Spleen (tissue), 11 donors: Measurements from ENCODE around the gene PDGFC. TPM values are rescaled to one million over a fixed set of nuclear protein-coding genes. Genes with fewer than 3 reads are reported as not detected.

Experiments
- DNase-seq: peaks from one replicate; pipeline ENCODE4 v3.0.0-alpha.2; 2020
- H3K27ac ChIP-seq, 8 donors: fragments of 200-600 bp; sonication (generic) in 7 of 8; 1 replicate in 4 of 8; 2 replicates in 4 of 8; pipeline versions ENCODE4 v1.5.0 to v1.8.0; 2016 to 2021; ENCODE audit warnings: inconsistent platforms in 4 of 8, mild to moderate bottlenecking in 4 of 8, moderate library complexity in 1 of 8
- H3K27me3 ChIP-seq, 7 donors: fragments of 200-600 bp; sonication (generic) in 6 of 7; replicated peaks in 1 of 7; 1 replicate in 4 of 7; 2 replicates in 3 of 7; pipeline versions ENCODE4 v1.5.0 to v1.8.0; 2016 to 2021; ENCODE audit warnings: inconsistent platforms in 3 of 7, mild to moderate bottlenecking in 1 of 7
- H3K36me3 ChIP-seq, 6 donors: fragments of 200-600 bp; sonication (generic) in 5 of 6; 1 replicate in 4 of 6; 2 replicates in 2 of 6; pipeline versions ENCODE4 v1.5.0 to v1.8.0; 2016 to 2021; ENCODE audit warnings: inconsistent platforms in 2 of 6
- H3K4me1 ChIP-seq, 6 donors: fragments of 200-600 bp; sonication (generic) in 5 of 6; 1 replicate in 3 of 6; 2 replicates in 3 of 6; pipeline versions ENCODE4 v1.5.0 to v1.8.0; 2016 to 2021; ENCODE audit warnings: inconsistent platforms in 3 of 6
- H3K4me3 ChIP-seq, 8 donors: fragments of 200-600 bp; sonication (generic) in 7 of 8; 1 replicate in 4 of 8; 2 replicates in 4 of 8; pipeline versions ENCODE4 v1.5.0 to v1.8.0; 2016 to 2021; ENCODE audit warnings: inconsistent platforms in 4 of 8, mild to moderate bottlenecking in 4 of 8, moderate library complexity in 2 of 8
- H3K9me3 ChIP-seq, 8 donors: fragments of 200-600 bp; sonication (generic) in 7 of 8; 1 replicate in 4 of 8; 2 replicates in 4 of 8; pipeline versions ENCODE4 v1.5.0 to v1.8.0; 2016 to 2021; ENCODE audit warnings: inconsistent platforms in 4 of 8
- POLR2A ChIP-seq, 3 donors: fragments of 450-650 bp; IDR thresholded peaks; one replicate each; pipeline ENCODE4 v1.5.1; 2017; ENCODE audit warnings: antibody characterized with exemption in 3 of 3, mild to moderate bottlenecking in 1 of 3
- POLR2AphosphoS5 ChIP-seq, 3 donors: sonication (generic); formaldehyde crosslinking; IDR thresholded peaks; one replicate each; pipeline ENCODE4 v1.5.1; 2017; ENCODE audit warnings: antibody characterized with exemption in 3 of 3
- WGBS, 5 donors: extraction: QIAGEN DNeasy Blood & Tissue Kit in 3 of 5; methylation state at CpG; one replicate each; pipeline versions ENCODE4 v1.1.5 to v1.1.7; 2013 to 2018; 5-methylcytosine and 5-hydroxymethylcytosine counted together
- intact Hi-C: fragments of 100-400 bp; cut with DNase I; formaldehyde crosslinking; loops from one replicate; pipeline ENCODE4 v1.15.0; 2023; ENCODE audit warnings: low total_unique reads
- polyA plus RNA-seq, 3 donors: library from polyadenylated mRNA; stranded (reverse); fragments of 200-250 nt; gene quantifications; one replicate each; pipeline ENCODE4 v1.2.1, GENCODE V29; 2013
- total RNA-seq, 7 donors: library from RNA; depleted of rRNA in 3 of 7; stranded (reverse); fragments of >200 nt in 3 of 7; fragmentation: NEBNext Ultra II Directional in 4 of 7; extraction: Animal tissue kit (Norgen Biotek cat#: 25700) in 4 of 7; gene quantifications; one replicate each; pipeline versions ENCODE4 v1.1.0 to v1.2.1, GENCODE V29; 2016 to 2021
- TF ChIP-seq, protein P1 (sequence below), 11 experiments: fragments of 200-600 bp in 7 of 11; fragments of 450-650 bp in 4 of 11; sonication (generic) in 4 of 11; IDR thresholded peaks in 8 of 11; conservative IDR thresholded peaks in 3 of 11; 1 replicate in 7 of 11; 2 replicates in 4 of 11; pipeline versions ENCODE4 v1.4.0 to v1.8.0; 2016 to 2021; ENCODE audit warnings: antibody characterized with exemption in 11 of 11, inconsistent platforms in 4 of 11, mild to moderate bottlenecking in 1 of 11
- donor health status: healthy with polysubstance abuse.
- donor health status: DM: no; HTN: no; CAD: no; lungs with moderate emphysema.
- donor health status: DM: no; HTN: no; CAD: no.
- donor health status: Bipolar disorder and iron deficiency.
- donor health status: healthy.
- donor health status: DM: no; HTN: no; CAD: no.
- donor health status: DM: yes; HTN: yes; CAD: no.

The PDGFC gene
- total and polyA plus RNA-seq, 10 donors = 1.6 to 24.7 (median 14.8) TPM

DNA sequence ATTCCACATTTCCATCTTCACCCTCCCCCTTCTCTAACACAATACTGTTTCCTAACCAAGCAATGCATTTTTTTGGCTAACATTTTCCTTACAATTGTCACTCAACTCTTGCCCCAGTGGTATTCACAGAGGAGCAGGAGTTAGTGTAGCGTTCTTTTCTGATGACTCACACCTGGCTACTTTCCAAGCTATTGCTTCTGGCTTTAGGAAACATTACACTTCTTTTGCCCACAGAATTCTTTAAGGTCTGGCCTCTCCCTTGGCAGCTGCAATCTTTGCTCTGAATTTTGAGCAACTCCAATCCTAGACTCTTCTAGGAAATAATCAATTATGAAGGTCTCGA lies 27.5 kb upstream of the PDGFC start:
- Histone ChIP-seq H3K27ac (no peak overlapping the region), H3K4me1 (peaks cover 0 to 5% (median 0%) of the 10 kb centered on the region in 6 donors), H3K4me3 (no peak overlapping the region), H3K27me3 (no peaks in the 10 kb centered on the region), H3K36me3 (no peaks in the 10 kb centered on the region), H3K9me3 (peaks cover 0 to 30% (median 22%) of the 10 kb centered on the region in 8 donors)
- DNase-seq = no peak
- 13 to 29% (median 15%) methylated on average over 2 of the region's 2 CpGs for WGBS, 5 donors
- intact Hi-C loops = no loop called here
- TF ChIP-seq, protein P1, sequence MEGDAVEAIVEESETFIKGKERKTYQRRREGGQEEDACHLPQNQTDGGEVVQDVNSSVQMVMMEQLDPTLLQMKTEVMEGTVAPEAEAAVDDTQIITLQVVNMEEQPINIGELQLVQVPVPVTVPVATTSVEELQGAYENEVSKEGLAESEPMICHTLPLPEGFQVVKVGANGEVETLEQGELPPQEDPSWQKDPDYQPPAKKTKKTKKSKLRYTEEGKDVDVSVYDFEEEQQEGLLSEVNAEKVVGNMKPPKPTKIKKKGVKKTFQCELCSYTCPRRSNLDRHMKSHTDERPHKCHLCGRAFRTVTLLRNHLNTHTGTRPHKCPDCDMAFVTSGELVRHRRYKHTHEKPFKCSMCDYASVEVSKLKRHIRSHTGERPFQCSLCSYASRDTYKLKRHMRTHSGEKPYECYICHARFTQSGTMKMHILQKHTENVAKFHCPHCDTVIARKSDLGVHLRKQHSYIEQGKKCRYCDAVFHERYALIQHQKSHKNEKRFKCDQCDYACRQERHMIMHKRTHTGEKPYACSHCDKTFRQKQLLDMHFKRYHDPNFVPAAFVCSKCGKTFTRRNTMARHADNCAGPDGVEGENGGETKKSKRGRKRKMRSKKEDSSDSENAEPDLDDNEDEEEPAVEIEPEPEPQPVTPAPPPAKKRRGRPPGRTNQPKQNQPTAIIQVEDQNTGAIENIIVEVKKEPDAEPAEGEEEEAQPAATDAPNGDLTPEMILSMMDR (IDR thresholded peaks at IDR 0.05 in 8 of 11, conservative IDR thresholded peaks at IDR 0.05 in 3 of 11) = no peak
- TF ChIP-seq POLR2A (IDR thresholded peaks at IDR 0.05) (no peak), POLR2AphosphoS5 (IDR thresholded peaks at IDR 0.05) (no peak)

DNA sequence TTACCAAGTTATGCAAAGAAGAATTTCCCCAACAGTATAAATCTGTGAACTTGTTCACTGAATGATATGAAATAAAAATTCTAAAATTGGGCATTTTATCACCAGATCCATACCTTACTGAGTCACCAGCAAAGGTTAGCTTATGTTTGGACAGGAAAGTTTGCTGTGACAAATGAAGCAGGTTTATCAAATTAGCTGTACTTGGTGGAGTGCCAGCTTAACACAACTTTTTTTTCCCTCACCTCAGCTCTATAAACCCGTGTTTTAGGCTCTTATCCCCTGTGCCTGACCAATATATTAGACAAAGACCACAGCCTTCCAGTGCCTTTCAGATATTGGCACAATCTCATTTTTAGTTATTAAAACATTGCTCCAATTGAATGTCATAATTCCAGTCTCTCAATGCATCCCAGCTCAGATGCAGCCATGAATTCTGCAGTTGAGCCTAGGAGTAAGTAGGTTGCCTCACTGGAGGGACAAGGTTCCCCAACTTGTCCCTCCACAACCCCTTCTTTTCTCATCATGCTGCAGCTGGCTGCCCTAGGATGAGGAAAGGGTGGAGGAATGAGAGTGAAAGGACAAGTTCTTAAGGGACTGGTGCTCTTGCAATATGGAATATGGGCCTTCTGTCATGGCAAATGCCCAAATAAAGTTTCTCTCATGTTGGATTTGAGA lies 27.0 kb upstream of the PDGFC start:
- intact Hi-C loops = no loop called here
- Histone ChIP-seq H3K27me3 (no peaks in the 10 kb centered on the region), H3K4me1 (peaks cover 0 to 4% (median 0%) of the 10 kb centered on the region in 6 donors), H3K27ac (no peak overlapping the region), H3K36me3 (no peaks in the 10 kb centered on the region), H3K4me3 (no peak overlapping the region), H3K9me3 (peaks cover 0 to 30% (median 22%) of the 10 kb centered on the region in 8 donors)
- TF ChIP-seq, protein P1 (IDR thresholded peaks at IDR 0.05 in 8 of 11, conservative IDR thresholded peaks at IDR 0.05 in 3 of 11) = no peak
- TF ChIP-seq POLR2AphosphoS5 (IDR thresholded peaks at IDR 0.05) (no peak), POLR2A (IDR thresholded peaks at IDR 0.05) (no peak)
- no peak for DNase-seq
- WGBS, 5 donors = 53 to 77% (median 63%) methylated on average over 1 of the region's 1 CpG

GRCh38 chr4:156992943-156993342 lies 21.3 kb upstream of the PDGFC start:
- Histone ChIP-seq H3K36me3 (no peaks in the 10 kb centered on the region), H3K4me3 (no peak overlapping the region), H3K27me3 (no peaks in the 10 kb centered on the region), H3K9me3 (peaks cover 0 to 42% (median 32%) of the 10 kb centered on the region in 8 donors), H3K27ac (no peak overlapping the region), H3K4me1 (no peaks in the 10 kb centered on the region)
- no peak for DNase-seq
- TF ChIP-seq POLR2AphosphoS5 (IDR thresholded peaks at IDR 0.05) = no peak
- TF ChIP-seq, protein P1 (IDR thresholded peaks at IDR 0.05 in 8 of 11, conservative IDR thresholded peaks at IDR 0.05 in 3 of 11) = no peak
- TF ChIP-seq POLR2A (IDR thresholded peaks at IDR 0.05) = no peak
- WGBS, 5 donors = 17 to 26% (median 22%) methylated on average over 2 of the region's 2 CpGs
- intact Hi-C loops = no loop called here

GRCh38 chr4:156991161-156991560 lies 19.6 kb upstream of the PDGFC start:
- DNase-seq = no peak
- 82 to 91% (median 90%) methylated on average over 3 of the region's 3 CpGs for WGBS, 5 donors
- H3K4me1 ChIP-seq = no peaks in the 10 kb centered on the region
- intact Hi-C loops = no loop called here
- H3K4me3 ChIP-seq = no peak overlapping the region
- H3K36me3 ChIP-seq = no peaks in the 10 kb centered on the region
- no peaks in the 10 kb centered on the region for H3K27me3 ChIP-seq
- no peak overlapping the region for H3K27ac ChIP-seq
- peaks cover 0 to 26% (median 15%) of the 10 kb centered on the region in 8 donors for H3K9me3 ChIP-seq
- no peak for TF ChIP-seq POLR2A (IDR thresholded peaks at IDR 0.05)
- TF ChIP-seq, protein P1 (IDR thresholded peaks at IDR 0.05 in 8 of 11, conservative IDR thresholded peaks at IDR 0.05 in 3 of 11) = no peak
- TF ChIP-seq POLR2AphosphoS5 (IDR thresholded peaks at IDR 0.05) = no peak
